GM12875 (cell line): ENCODE measurements around the gene NRDE2.

Experiments used
- H3K4me3 ChIP-seq: one replicate; pipeline ENCODE4 v1.5.1; 2011; ENCODE audit warnings: low read depth, low read length, control low read depth
- TF ChIP-seq, protein P1 (sequence below): IDR thresholded peaks from 2 replicates; pipeline ENCODE4 v1.5.1; 2011; ENCODE audit warnings: low read depth, mild to moderate bottlenecking, control low read depth, inconsistent platforms, low read length, moderate library complexity, borderline replicate concordance; ENCODE audit not compliant: insufficient read depth

Gene NRDE2

DNA sequence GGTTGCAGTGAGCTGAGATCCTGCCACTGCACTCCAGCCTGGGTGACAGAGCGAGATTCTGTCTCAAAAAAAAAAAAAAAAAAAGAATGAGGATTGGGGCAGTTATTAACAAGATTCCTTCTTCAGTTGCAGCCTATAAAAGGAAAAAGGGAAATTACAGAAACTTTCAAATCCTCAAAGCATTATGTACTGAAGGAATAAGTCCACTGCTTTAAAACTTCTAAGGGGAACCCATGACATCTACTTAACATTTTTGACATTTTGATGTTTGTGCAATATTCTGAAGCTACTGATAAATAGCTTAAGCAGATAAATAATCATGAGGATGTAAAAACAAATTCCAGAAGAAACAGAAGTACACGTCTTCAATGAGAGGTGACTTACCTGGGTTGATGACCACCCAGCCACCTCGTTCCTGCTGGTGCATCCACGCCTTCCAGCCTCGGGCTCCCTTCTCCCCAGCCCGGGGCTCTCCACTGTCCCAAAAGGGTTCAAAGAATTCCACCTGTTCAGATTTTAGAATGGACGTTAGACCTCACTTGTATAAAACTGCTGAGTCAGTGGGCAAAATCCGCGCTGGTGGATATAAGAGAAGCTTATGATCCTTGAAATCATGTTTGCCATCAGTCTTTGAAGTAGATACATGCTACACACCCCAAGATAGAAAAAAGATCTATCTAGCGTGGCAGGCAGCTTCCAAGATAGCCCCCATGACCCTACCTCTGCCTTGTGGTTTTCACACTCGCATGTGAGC is 33.7 kb downstream of the NRDE2 start:
- TF ChIP-seq, protein P1, sequence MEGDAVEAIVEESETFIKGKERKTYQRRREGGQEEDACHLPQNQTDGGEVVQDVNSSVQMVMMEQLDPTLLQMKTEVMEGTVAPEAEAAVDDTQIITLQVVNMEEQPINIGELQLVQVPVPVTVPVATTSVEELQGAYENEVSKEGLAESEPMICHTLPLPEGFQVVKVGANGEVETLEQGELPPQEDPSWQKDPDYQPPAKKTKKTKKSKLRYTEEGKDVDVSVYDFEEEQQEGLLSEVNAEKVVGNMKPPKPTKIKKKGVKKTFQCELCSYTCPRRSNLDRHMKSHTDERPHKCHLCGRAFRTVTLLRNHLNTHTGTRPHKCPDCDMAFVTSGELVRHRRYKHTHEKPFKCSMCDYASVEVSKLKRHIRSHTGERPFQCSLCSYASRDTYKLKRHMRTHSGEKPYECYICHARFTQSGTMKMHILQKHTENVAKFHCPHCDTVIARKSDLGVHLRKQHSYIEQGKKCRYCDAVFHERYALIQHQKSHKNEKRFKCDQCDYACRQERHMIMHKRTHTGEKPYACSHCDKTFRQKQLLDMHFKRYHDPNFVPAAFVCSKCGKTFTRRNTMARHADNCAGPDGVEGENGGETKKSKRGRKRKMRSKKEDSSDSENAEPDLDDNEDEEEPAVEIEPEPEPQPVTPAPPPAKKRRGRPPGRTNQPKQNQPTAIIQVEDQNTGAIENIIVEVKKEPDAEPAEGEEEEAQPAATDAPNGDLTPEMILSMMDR = no peak
- H3K4me3 ChIP-seq = no peak overlapping the region

DNA sequence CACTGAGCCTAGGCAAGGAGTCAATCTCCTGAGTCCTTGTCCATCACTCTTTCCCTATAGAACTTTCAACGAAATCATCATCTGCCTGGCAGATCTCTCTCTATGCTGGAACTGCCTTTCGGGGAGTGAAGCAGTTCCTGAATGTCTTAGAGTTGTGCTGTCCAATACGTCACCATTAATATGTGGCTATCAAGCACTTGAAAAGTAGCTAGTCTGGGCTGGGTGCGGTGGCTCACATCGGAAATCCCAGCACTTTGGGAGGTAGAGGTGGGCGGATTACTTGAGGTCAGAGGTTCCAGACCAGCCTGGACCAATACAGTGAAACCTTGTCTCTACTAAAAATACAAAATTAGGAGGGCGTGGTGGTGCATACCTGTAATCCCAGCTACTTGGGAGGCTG is 35.1 kb downstream of the NRDE2 start:
- TF ChIP-seq, protein P1 = no peak

DNA sequence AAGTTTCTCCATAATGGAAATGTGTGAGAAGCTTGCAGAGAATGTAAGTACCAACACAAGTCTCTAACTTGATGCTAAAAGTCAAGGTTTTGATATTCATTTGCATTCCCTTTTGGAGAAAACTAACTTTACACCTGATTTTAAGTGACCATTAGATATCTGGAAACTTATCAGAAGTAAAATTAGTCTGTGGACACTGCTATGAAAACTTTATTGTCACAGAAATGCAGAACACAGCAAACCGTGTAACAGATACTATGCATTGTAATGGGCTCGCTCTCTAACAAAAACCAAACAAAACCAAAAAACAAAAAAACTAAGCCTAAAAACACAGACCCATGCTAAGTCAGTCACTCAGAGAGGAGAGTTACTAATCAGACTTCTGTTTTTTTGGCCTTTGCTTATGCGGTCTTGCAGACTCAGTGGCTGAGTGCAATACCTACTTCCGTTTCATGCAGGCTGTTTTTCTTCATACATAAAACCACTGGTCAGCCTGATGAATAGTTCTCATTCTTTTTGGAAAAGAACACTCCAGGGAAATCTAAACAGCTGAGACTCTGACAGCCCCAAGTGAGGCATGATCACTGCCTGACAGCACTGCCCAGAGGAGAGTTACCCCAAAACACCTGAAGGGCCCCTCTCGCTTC is 35.7 kb downstream of the NRDE2 start:
- TF ChIP-seq, protein P1 = no peak
- no peak overlapping the region for H3K4me3 ChIP-seq

More for the DNA sequence above, 35.1 kb downstream of the NRDE2 start:
- H3K4me3 ChIP-seq = no peak overlapping the region

DNA sequence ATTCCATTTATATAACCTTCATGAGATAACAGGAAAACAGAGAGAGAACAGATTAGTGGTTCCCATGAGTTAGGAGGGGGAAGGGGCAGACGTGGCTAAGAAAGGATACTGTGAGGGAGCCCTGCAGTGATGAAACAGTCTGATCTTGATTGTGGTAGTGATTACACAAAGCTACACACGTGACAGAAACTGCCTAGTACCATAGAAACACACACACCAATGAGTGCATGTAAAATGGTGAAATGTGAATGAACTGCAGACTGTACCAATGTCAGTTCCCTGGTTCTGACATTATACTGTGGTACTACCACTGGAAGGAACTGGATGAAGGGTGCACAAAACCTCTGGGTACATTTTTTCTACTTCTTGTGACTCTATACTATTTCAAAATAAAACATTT is 36.9 kb downstream of the NRDE2 start:
- TF ChIP-seq, protein P1 = no peak
- H3K4me3 ChIP-seq = no peak overlapping the region

DNA sequence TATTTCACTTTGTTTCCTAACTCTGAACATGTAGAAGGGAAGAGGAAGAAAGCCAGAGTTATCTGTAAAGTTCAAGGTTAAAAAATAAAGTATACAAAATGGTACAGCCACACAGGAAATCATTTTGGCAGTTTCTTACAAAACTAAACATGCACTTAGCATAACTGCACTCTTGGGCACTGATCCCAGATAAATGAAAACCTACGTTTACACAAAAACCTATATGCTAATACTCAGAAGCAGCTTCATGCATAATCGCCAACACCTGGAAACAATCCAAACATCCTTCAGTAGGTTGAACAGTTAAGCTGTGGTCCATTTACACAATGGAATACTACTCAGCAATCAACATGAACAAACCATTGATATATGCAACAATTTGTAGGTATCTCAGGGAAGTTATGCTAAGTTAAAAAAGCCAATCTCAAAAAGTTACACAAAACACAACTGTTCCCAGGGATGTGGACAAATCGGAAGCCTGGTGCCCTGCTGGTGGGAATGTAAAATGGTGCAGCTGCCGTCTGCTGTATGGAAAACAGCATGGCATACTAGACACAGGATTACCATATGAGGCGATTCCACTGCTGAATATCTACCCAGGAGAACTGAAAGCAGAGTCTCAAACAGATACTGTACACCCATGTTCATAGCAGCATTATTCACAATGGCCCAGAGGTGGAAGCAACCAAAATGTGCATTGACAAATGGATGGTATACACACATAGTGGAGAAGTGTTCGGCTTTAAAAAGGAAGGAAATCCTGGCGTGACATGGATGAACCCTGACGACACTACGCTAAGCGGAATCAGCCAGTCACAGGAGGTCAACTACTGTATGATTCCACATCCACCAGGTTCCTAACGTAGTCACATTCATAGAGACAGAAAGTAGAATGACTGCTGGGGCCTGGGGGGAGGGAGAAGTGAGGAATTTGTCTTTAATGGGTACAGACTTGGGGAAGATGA is 37.7 kb downstream of the NRDE2 start:
- TF ChIP-seq, protein P1 = no peak
- no peak overlapping the region for H3K4me3 ChIP-seq

DNA sequence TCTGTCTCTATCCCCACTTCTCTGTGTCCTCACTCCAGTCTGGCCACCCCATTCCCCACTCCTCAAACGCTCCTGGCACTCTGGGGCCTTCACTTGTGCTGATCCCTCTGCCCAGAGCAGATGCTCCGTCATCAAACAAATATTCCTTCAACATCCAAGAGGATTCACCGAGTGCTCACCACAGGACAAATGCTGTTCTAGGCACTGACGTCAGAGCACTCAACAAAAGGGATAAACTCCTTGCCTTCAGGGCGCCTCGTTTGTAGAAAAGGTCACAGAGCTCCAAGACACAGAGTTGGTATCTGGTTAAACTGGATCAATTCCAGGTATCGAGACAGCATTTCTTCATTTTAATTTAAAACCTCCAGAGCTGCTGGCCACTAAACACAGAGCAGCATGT is 40.0 kb downstream of the NRDE2 start:
- H3K4me3 ChIP-seq = no peak overlapping the region
- TF ChIP-seq, protein P1 = no peak
